A549 (cell line): ENCODE data around the gene SETD7.

Experiments used
- EP300 ChIP-seq, 2 experiments: fragments of >200 bp; sonication (Bioruptor Twin); formaldehyde crosslinking; IDR thresholded peaks; 2 replicates in 1 of 2; 3 replicates in 1 of 2; pipeline ENCODE4 v1.6.1; 2016 to 2017
- TF ChIP-seq, protein P1 (sequence below): fragments of >200 bp; sonication (Bioruptor Twin); formaldehyde crosslinking; IDR thresholded peaks from 3 replicates; pipeline ENCODE4 v1.5.1; 2016

DNA sequence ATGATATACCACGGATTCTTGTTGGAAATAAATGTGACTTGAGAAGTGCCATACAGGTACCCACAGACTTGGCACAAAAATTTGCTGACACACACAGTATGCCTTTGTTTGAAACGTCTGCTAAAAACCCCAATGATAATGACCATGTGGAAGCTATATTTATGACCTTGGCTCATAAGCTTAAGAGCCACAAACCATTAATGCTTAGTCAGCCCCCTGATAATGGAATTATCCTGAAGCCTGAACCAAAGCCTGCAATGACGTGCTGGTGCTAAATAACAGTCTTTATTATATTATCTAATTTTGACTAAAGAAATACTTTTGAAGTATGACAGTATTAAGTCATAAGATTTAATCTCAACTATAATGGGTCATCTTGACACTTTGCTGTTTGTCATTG lies 83.2 kb downstream of the SETD7 start:
- TF ChIP-seq, protein P1, sequence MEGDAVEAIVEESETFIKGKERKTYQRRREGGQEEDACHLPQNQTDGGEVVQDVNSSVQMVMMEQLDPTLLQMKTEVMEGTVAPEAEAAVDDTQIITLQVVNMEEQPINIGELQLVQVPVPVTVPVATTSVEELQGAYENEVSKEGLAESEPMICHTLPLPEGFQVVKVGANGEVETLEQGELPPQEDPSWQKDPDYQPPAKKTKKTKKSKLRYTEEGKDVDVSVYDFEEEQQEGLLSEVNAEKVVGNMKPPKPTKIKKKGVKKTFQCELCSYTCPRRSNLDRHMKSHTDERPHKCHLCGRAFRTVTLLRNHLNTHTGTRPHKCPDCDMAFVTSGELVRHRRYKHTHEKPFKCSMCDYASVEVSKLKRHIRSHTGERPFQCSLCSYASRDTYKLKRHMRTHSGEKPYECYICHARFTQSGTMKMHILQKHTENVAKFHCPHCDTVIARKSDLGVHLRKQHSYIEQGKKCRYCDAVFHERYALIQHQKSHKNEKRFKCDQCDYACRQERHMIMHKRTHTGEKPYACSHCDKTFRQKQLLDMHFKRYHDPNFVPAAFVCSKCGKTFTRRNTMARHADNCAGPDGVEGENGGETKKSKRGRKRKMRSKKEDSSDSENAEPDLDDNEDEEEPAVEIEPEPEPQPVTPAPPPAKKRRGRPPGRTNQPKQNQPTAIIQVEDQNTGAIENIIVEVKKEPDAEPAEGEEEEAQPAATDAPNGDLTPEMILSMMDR: no peak
- no peak for TF ChIP-seq EP300 (IDR thresholded peaks at IDR 0.05)
